ENCODE data around the gene DAPK1.

Gene DAPK1

DNA sequence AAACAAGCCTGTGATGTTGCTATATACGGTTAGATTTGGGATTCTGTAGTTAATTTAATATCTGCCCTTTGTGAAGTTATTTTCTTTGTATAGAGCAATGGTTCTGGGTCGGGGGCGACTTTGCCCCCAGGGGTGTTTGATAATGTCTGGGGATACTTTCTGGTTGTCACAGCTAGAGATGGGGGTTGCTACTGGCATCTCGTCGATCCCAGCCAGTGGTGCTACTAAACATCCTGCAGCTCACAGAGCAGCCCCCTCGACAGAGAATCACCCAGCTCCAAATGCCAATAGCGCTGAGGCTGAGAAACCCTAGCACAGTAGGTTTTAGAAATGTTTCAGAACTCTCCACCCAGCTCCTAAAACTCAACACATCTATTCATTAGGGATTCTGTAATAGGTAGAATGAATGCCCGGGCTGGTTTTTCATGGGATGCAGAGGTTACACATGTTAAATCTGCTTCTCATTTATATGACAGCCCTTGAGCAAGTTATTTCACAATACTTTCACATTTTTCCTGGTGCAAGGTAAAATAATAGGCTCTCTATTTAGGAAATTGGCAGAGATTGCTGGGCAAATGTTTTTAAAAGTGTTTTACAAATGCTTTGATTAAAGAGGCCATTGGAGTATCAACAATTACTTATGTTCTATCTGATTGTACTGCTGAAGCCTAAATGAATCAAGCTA is 153.1 kb downstream of the DAPK1 start:
- no peak for DNase-seq

DNA sequence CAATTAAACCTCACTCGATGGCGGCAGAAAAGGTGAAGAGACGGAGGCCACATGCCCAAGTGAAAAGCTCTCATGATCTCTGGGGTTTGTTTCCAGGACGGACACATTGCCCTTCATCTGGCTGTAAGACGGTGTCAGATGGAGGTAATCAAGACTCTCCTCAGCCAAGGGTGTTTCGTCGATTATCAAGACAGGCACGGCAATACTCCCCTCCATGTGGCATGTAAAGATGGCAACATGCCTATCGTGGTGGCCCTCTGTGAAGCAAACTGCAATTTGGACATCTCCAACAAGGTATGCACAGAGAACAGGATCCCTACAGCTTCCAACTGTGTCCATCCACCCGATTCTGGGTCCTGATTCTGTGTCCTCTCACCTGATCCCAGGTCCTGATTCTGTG is 153.8 kb downstream of the DAPK1 start:
- DNase-seq = no peak

DNA sequence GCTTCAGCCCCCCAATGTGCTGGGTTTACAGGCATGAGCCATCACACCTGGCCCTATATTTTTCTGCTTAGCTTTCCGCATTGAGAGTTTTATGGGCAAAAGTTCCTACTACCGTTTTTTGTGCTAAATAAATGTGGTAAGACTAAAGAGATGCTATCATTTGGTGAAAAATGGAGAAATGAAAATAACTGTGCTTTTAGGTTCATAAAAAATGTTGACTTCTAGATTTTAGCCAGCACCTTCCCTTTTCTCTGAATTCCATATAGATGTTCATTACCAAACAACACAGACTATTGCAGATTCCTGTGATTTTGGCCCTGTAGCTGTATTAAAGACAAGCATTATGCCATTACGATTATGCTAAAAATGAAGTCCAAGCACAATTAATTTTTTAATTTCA is 156.3 kb downstream of the DAPK1 start:
- DNase-seq = no peak

DNA sequence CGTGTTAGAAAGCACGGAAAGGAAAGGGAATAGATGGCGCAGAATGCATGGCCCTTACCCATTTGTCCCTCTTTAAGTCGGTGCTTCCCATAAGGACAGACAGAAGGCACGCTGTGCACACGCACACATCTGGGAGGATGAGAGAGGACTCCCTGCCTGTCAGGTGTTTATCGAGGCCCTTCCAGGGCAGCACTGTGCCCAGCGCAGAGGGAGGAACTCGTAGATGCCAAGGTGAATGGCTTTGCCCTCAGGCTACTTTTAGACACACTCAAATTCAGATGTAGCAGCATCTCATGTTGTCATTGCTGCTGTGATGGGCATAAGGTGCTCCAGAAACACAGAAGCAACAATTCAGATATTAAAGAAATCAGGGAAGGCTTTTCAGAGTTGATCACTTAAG is 158.1 kb downstream of the DAPK1 start:
- DNase-seq = no peak

DNA sequence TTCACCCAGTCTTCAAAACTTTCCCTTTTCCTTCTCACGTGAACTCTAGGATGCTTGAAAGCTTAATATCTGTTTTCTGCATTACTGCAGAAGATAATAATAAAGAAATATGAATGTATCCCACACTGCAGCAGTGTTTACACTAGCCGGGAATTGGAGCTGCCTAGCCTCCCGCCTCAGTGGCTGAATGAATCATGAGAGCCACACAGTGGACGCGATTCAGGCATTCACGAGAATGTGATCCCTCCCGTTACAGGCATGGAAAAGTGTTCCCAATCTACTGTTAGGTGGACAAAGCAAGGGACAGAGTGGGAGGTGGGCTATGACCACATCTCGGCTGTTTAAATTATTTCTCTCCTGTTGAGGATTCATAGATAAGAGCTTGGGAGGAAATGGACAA is 158.8 kb downstream of the DAPK1 start:
- DNase-seq = peak; percentile 6

DNA sequence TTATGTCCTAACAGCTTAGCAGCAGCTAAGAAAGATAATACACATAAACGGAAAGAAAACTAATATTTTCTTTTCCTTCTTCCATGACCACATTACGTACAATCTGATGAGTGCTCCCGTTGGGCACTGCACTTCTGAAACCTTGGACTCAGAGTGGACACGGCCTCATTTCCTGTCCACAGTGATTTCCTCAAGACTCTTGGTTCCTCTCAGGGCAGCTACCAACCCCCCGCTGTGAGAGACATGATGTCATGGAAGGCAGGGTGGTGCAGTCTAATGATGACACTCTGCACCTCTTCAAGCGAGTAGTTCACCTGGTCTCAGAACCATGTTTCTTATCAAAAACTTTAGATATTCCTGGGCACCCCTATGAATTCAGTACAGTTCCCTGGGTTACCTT is 159.5 kb downstream of the DAPK1 start:
- no peak for DNase-seq

DNA sequence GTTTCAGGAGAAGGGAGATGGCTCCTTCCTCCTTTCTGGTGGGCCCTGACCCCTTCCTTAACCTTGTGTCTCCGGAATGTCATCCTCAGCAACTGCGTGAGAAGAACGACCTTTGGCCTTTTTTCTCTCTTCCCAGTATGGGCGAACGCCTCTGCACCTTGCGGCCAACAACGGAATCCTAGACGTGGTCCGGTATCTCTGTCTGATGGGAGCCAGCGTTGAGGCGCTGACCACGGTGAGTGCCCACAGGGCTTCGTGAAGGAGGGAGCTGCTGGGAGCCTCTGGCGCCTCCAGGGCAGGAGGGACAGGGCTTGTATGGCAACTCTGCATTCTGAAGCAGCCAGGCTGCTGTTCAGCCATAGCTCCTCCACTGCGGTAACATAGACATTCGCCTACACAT is 160.2 kb downstream of the DAPK1 start:
- no peak for DNase-seq

DNA sequence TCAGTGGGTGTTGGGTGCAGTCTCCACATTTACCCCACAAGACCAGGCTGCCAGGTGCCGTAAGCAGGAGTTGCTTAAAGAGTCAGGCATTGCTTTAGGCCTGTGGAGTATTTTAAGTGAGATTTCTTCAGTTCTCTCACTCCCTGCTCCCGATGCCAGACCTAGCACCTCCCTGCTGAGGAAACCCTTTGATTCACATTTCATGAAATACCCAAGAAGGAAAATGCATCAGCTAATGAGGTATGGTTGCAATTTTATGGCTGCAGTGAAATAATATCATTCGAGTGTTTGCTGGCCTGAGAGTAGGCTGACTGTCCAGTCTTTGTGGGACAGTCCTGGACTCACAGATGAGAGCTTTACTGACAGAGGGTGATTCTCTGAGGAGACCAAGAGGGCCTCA is 160.8 kb downstream of the DAPK1 start:
- DNase-seq = no peak

DNA sequence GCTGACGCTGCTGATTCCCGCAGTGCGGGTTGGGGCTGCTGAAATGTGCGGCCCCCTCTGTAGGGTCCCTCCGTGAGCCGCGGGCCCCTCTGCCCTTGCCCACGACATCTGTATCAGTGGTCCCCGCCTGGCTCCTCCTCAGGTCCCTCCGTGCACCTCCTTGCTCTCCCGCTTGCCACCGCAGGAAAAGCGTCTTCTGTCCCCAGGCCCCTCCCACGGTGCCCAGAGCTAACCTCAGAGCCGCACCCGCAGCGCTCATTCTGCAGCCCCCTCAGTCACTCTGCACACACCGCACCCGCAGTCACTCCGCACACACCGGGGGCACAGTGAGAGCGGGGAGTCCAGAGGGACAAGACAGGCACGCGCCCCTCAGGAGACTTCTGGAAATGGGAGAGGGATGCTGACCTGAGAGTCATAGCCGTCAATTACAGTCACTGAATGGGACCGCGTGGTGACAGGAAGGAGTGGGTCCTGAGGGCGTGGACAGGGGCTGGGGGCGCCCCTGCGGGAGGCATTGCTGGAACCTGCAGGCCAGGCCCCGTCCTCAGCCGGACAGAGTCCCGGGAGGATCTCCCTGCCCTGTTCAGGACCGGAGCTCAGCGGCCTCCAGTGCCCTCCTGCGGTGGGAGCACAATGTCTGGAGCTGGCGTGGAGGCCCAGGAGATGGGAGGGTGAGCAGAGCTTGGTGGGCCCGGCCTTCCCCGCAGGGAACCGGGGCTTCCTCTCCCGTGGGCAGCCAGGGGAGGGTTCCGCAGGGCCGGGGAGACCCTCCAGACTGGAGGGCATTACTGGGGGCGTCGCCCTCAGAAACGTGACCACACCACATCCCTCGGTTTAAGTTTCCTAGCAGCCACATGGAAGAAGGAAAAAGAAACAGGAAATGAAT is 162.1 kb downstream of the DAPK1 start:
- DNase-seq = no peak

DNA sequence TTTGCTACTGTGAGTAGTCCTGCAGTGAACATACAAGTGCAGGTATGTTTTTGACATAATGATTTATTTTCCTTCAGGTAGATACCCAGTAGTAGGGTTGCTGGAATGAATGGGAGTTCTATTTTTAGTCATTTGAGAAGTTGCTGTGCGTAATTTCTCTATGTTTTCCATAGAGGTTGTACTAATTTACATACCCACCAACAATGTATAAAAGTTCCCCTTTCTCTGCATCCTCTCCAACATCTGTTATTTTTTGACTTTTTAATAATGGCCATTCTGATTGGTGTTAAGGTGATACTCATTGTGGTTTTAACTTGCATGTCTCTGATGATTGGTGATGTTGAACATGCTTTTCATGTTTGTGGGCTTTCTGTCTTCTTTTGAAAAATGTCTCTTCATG is 163.6 kb downstream of the DAPK1 start:
- no peak for DNase-seq

DNA sequence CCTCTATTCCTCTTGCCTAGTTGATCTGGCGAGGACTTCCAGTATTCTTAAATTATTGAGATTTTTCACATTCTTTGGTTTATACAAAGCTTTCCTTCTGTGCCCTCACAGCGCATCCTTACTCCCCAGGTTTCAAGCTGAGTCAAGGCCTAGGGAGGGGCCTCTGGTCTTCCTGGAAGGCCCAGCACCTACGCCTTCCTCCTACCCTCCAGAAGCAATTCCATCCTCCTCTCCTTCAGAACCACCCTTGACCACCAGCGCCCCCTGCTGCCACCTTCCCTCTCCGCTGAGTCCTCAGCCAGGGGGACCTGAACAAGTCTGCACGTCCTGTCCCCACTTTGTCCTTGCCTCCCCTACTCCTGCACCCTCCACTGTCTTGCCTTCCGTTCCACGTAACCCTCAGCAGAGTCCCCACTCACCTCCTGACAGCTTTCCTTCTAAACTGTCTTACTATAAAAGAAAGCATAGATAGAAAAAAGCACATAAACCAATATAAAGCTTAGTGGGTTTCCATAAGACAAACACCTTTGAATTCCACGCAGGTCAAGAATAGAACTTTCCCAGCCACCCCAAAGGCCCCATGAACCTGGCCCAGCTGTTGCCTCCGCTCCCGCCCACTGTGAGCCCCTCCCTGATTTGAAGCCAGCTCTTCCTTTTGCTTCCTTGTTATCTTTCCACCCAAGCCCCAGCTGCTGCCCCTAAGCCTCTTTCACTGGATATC is 165.3 kb downstream of the DAPK1 start:
- DNase-seq = peak; percentile 51

DNA sequence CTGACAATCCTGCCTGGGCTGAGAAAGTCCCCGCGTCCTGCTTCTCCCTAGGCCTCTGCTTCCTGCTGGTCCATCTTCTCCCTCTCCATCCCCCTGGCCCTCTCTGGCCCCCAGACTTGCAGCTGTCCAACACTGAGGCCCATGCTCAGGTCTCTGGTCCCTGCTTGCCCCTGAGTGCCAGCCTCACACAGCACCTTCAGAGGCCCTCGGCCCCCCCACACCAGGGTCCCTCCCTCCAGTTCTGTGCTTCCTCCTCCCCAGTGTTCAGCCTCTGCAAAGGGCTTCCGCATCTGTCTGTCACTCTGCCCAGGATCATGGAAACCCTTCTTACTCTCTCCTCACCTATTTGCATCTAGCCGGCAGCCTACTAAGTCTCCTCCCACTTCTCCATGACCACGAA is 165.9 kb downstream of the DAPK1 start:
- no peak for DNase-seq

DNA sequence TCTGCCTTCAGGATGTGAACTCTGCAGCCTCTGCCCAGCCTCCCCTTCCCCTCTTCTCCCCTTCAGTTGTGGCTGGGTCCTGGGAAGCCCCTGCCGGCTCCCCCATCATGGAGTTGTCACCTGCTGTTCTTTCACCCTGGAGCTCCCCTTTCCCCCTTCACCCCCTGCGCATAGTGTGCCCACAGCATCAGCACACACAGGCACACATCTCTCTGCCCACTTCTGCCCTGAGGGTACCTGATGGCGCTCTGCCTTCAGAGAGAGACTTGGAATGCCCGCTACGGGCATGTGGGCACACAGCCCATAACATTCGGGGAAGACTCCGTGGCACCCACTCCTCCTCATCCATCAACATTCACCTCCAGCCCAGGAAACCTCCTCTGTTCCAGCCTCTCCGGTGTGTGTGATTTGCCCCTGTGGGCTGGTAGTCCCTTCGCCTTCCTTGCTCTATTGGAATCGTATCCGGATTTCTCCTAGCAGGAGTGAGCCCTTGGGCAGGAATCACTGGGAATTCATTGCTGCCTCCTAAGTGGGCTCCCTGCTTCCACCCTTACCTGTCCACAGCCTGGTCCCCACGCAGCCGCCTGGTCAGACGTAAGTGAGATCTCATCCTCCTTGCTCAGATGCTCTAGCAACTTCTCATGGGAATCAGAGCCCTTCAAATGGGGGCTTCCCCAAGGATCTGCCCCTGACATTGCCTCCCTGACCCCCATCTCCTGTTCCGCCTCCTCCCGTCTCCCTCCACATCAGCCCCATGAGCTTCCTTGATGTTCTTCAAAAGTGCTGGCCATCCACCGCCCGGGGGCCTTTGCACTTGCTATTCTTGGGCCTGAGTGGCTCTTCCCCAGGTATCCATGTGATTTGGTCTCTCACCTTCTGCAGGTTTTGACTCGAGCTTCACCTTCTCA is 166.7 kb downstream of the DAPK1 start:
- DNase-seq = no peak

DNA sequence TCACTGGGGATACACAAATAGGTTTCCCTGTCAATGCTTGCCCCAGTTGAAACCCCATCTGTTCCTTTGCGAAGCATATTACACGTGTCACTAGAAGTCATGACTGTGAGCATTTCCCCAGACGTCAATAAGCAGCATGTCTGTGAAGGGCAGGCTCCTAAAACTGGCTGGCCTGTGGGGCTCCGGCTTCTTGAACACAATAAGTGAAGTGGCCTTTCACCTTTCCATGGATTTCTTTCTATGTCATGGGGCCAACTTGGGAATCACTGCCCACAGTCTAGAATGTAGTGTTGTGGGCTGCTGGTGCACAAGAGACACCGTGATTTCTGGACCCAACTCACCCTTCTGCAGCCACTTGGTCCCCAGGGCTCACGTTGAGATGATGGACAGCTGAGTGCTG is 167.8 kb downstream of the DAPK1 start:
- no peak for DNase-seq

DNA sequence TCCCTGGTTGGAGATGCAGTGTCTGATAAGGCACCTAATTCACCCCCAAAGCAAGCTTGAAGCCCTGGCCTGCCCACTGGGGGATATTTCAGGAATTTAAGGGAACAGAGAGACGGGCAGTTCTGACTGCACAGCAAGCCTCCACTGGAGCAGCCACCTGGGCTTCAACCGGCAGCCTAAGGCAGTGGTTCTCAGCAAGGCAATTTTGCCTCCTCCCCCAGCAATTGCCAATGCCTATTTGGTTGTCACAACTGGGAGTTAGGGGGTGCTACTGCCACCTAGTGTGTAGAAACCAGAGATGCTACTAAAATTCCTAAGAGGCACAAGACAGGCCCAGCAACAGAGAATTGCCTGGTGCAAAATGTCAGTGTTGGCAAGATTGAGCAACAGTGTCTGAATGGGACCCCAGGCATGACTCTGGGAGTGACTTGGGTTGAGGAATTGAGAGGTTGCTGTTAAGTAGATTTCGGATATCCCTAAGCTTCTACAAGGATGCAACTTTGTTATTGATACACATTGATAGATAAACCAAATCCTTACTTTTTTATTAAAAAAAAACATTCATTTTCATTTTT is 169.6 kb downstream of the DAPK1 start:
- peak; percentile 12 for DNase-seq

DNA sequence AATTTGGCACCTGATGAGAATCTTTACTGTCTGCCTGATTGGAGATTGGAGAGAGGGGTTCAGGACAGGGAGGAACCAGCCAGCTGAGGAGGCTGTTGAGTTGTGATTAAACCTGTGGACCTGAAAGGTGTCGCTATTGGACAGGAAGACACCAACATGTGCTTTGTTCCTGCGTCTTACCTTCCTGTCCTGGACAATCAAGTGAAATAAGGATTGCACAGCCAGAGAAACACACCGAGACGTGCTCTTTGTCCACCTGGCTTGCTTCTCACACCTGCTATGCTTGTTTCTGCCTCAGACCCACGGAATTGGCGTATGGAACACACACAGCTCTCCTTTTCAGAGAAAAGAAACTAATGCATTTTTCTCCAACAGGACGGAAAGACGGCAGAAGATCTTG is 170.6 kb downstream of the DAPK1 start:
- no peak for DNase-seq

DNA sequence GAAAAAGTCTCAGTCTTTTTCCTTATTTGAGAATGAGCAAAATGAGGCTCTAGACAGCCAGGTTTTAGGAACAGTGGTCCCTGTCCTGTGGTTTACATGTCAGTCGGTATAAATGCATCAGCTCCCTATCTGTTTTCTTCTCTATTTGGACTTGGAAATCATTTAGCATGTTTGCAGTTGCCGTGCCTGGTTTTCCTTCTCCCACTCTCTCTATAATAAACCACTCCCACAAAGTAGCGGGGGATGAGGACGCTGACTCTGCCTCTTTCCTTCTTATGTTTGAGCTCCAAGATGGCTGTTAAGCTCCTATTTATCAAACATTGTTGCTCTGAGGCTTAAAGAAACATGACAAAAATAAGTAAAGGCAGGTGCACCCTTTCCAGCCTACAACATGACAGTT is 171.1 kb downstream of the DAPK1 start:
- no peak for DNase-seq

DNA sequence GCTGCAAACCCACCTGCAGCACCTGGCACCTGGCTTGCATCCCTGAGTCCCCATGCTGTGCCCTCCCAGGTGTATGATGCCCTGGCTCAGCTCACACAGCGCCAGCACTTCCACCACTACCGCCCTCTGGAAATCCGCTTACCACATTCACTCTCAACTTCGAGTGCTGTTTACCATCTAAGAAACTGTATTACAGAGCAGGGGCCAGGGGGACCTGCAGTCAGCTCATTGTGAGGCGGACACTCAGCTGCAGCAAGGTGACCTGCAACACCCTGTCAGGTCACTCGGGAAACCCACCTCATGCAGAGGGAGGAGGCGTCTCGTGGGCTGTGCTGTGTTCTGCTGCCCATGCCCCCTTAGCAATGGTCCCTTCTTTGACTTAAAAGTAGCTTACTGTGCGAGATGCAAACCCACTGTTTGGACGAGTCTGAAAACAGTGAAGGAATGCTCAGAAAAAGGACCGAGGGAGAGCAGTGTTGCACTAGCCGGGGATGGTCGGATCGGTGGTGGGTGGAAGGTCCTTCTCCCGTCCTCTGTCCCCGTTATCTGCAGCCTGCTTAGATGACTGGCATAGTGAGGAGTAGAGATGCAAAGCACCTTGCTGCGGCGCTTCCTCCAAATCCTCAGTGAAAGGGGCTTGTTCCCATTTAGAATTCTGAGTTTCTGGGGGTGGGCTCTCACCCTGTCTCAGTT is 173.1 kb downstream of the DAPK1 start:
- no peak for DNase-seq

DNA sequence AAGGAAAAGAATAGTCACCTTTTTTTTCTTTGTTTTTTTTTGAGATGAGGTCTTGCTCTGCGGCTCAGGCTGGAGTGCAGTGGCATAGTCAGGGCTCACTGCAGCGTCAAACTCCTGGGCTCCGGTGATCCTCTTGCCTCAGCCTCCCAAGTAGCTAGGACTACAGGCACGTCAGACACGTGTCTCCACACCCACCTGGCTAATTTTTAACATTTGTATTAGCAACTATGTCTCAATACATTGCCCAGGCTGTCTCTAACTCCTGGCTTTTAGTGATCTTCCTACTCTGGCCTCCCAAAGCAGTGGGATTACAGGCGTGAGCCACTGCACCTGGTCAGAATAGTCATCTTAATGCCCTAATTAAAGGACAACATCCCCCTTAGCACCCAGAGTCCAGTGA is 173.8 kb downstream of the DAPK1 start:
- DNase-seq = no peak

DNA sequence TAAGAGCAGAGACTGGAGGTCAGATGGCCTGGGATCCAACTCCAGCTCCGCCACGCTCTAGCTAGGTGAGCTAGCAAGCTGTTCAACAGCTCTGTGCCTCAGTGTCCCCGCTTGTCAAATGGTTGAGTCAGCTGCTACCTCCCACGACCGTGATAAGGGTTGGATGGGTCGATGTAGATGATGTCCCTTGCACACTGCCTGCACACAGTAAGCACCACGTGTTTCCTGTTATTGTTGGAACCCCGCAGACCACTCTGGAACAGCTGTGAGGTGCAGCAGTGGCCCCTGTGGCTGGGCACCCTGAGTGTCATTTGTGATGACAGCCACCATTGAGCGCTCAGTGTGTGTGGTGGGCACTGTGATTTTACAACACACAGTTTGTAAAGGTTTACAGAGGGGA is 174.3 kb downstream of the DAPK1 start:
- no peak for DNase-seq

DNA sequence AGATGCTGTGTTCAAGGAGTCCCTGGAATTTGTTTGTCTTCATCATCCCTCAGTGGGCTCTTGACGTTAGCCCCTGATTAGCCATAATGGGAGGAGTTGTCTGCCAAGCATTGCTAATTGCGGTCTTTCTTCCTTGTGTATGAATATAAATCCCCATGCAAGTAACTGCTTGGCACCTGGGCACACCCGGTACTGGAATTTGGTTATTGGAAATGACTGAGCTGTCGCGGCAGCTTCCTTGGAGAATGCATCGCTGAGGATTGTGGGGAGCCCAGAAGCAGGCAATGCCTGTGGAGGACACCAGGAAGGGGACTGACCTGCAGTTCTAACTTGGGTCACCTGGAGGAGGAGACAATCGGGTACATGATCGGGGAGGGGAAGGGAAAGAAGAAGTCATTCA is 174.9 kb downstream of the DAPK1 start:
- no peak for DNase-seq

Measured in HCEC 1CT (cell line).